Measurements from ENCODE around the gene ITPK1.

ITPK1 gene

GRCh38 chr14:93057586-93058280 lies 58.0 kb downstream of the ITPK1 start:
- no peak for DNase-seq

- DNase-seq = no peak
These were observed 58.7 kb downstream of the ITPK1 start for GRCh38 chr14:93056840-93057585.

- DNase-seq = peak in 1 of 2 donors; percentile 46
These were observed 59.4 kb downstream of the ITPK1 start for GRCh38 chr14:93056166-93056839.

DNA sequence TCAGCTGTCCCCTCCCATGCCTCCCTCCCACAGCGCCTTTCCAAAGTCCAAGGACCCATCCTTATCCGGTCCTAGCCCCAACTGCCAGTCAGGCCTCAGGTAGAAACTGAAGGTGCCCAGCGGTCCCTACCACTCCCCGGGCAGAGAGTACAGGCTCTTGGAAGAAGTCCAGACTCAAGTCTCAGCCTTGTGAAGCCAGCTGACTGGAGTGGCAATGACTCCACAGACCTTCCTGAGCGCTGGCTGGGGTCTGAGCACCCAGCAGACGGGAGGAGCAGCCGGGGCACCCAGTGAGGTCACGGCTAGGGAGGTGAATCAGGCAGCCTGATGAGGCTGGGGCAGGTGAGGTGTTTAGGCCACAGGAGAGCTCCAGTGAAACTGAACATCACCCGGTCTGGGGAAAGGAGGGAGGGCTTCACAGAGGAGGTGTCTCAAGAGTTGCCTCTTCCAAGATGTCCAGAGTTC lies 60.0 kb downstream of the ITPK1 start:
- no peak for DNase-seq

DNA sequence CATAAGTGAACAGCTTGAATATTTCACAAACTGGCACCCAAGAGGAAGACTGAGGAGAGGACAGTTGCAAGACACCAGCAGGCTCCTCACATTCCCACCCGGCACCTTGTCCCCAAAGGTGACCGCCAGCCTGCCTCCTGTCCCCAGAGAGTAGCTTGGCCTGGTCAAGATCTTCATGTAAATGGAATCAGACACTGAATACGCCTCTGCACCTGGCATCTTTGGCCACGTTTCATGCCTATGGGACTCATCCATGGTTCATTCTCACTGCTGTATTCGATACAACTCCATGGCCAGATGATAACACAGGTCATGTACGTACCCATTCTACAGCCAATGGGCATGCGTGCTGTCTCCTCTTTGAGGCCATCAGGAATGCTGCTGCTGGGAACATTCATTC lies 60.8 kb downstream of the ITPK1 start:
- DNase-seq = no peak

GRCh38 chr14:93054006-93054405 lies 61.7 kb downstream of the ITPK1 start:
- peak in 1 of 2 donors; percentile 12 for DNase-seq

DNA sequence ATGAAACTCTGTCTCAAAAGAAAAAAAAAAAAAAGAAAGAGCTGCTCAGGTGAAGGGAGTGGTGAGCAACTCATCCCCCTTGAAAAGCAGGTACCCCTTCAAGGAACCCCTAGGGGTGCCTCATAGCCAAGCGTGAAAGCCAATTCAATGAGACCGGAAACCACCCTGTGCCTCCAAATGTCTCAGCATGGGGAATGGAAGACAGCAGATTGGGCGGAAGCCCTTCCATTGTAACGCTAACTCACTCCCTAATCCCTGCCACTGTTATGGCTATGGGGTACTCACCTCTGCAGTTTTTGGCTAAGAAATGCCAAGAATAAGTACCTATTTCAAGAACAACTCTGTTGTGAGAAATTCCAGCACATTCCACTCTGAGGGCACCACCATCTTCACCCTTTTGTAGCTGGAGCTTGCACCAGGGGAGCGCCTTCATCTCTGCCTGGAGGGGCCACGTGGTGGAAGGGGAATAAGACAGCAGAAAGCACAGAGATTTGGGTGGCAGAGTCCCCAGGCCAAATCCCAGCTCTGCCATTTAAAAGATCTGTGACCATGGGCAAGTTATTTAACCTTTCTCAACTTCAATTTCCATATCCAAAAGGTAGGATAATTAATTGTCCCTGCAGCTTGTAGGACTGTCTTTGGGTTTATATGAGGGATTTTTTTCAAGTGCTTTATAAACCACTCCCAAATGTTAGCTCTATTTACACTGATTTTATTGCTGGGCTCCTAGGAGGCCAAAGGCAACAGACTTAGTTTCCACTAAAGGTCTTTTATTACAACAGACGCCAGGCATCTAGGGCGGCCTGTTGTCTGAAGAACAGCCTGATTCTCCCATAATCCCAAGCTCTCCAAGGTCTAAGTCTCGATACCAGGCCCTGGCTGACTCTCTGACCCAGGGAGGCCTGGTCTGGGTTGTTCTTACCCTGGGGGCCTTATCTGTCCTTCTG lies 63.9 kb downstream of the ITPK1 start:
- no peak for DNase-seq

- no peak for DNase-seq
These were observed 65.0 kb downstream of the ITPK1 start for GRCh38 chr14:93050761-93051160.

DNA sequence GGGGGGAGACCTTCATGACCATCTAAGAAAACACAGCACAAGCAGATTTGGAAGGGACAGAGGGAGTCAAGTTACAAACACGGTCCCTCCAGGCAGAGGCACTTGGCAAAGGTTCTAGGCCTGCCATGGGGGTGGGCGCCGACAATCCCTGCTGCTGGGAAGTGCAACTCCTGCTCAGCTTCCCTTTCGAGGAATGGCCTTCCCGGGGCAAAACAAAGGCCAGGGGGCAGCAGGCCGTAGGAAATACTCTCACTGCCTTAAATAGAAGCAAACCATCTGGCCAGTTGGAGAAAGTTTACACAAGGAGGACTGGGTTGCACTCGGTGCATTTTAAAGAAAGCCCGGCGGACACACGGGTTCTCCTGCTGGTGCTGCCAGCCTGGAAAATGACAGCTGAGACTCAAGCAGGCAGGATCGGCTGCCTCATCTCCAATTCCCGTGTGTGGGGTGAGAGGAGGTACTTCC lies 65.8 kb downstream of the ITPK1 start:
- DNase-seq = no peak

DNA sequence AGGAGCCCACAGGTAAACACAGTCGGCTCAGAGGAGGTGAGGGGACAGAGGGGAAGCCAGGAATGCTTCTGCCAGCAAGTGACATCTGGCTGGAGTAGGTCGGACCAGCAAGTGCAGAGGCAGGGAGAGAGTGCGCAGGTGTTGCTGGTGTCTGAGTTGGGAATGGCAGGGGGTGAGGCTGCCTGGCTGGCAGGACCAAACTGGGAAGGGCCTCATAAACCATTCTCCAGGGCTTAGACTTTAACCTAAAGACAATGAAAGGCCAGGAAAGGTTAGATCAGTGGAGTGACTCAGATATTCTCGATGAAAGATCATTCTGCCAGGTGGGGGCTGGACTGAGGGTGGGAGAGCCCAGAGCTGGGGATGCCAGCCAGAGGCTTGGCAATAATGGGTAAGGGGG lies 66.4 kb downstream of the ITPK1 start:
- no peak for DNase-seq

DNA sequence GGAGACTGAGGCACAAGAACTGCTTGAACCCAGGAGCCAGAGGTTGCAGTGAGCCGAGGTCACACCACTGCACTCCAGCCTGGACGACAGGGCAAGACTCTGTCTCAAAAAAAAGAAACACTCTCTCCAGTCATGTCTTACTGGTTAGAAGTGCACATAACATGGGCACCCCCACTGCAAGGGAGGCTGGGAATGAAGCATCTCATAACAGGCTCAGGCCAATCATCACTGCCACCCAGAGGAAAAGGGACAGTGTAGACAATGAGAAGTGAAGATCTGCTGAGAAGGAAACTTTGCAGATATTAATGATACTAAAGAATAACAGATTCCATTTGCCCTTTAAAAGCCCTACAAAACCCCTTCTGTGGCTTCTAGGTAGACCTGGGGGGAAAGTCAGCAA lies 66.9 kb downstream of the ITPK1 start:
- no peak for DNase-seq

DNA sequence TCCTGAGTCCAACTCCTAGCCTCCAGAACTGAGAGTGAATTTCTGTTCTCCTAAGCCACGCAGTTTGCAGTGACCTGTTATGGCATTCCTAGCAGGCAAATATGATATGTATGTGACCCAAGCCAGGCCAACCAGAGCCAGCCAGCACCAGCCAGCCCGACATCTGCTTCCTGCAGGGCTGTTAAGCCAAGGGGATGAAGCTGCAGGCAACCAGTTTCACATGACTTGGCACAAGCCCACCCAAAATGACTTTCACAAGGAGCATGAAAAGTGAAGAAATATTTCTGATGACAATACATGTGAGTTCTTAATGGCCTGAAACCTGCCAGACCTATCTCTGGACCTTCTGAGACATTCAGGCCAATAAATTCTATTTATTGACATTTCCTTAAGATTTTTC lies 68.1 kb downstream of the ITPK1 start:
- DNase-seq = no peak

DNA sequence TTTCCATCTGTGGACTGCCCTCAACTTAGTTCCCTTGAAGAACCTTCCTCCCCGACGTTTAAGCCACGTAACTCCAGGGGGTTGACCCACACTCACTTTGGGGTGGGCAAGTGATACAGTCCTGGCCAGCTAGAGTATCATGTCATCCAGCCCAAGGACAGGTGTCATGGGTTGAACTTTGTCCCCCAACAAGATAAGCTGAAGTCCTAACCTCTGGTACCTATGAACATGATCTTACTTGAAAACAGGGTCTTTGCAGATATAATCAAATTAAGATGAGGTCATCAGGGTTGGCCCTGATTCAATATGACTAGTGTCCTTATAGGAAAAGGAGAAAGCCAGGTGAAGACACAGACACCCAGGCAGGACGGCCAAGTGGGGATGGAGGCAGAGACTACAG lies 68.6 kb downstream of the ITPK1 start:
- no peak for DNase-seq

- DNase-seq = no peak
These were observed 69.0 kb downstream of the ITPK1 start for GRCh38 chr14:93046705-93047050.

GRCh38 chr14:93045965-93046704 lies 69.6 kb downstream of the ITPK1 start:
- DNase-seq = no peak

DNA sequence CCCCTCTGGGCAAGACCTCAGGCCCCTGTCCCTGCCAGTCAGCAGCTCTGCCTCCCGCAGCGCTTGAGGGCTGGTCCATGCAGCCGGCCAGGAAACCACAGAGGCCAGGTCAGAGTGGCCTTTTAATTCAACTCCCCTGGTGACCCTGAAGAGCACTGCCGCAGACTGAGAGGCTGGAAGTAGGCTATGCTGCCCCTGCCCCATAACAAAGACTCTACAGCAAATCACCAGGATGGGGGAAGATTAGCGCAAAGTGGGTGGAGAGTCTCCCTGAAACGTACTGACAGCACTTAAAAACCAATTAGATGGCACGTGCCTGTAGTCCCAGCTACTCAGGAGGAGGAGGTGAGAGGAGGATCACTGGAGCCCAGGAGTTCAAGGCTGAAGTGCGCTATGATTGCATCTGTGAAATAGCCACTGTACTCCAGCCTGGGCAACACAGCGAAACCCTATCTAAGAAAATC lies 70.5 kb downstream of the ITPK1 start:
- no peak for DNase-seq

GRCh38 chr14:93044556-93044955 lies 71.2 kb downstream of the ITPK1 start:
- peak in 1 of 2 donors; percentile 46 for DNase-seq

DNA sequence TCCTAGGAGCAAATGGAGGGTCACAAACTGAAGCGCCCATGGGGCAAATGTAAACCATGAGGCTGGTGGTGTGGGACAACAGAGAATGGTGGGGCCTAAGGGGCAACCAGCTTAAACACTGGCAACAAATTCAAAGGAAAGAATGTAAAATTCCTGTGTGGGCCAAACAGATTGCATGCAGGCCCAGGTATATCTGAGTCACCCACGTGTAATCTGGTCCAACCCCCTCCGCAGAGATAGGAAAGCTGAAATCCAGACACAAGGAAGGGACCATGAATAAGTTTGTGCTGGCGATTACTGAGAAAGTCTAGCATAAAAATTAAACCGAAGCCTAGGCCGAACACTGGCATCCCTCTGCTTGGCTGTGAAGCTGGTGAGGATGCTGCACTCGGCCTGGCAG lies 71.6 kb downstream of the ITPK1 start:
- no peak for DNase-seq

DNA sequence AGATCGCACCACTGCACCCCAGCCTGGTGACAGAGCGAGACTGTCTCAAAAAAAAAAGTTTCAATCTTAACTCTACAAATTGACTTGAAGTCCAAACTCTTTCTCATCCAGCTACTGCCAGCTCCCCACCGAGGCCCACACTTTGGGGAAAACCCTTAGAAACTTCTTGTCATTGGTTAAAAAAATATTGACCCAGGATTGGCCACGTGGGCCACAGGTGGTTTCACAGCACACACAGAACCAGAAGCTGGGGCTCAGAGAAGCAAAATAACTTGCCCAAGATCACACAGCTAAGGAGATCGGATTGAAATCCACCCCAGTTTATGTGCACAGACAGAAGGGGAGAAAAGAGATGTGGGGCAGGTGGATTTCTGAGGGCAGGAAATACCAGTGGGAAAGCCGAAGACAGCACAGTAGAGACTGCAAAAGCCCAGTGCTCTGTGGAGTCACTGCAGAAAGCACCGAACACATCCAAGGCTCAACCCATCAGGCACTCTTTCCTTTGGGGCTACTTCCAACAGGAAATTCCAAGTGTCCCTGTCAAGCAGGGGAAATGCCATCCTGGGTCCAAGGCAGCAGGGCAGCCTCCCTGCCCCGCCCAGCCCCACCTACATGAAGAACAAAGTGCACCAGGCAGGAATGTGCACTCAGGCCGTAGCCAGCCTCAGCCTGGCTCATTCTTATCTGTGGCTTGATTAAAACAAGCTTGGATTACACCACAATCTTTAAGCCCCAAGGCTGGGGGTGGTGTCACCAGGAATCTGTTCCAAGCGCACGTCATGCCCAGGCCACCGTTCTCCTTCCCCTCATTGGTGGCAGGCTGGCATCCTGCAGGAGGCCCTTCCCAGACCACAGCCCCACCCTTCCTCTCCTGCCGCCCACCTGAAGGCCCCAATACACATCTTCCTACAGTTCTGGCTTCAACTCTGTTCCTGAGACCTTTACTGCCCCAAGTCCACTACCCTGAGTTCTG lies 72.5 kb downstream of the ITPK1 start:
- no peak for DNase-seq

DNA sequence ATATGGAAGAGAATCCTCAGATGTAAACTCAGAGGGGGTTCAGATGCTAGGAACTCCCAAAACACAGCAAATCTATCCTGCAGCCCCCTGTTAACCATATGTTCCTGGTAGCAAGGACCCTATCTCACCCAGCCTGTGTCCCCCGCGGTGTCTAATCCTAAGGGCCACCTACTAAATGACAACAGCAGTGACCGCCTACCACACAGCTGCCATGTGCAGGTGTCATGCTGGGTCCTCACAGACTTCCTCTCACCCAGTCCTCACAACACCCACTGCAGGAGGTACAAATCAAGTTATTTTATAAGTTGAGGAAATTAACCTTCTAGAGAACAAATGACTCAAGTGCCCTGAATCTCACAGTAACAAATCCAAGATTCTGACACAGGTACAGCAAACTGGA lies 73.9 kb downstream of the ITPK1 start:
- DNase-seq = no peak

GRCh38 chr14:93040982-93041381 lies 74.7 kb downstream of the ITPK1 start:
- no peak for DNase-seq

All from CD4-positive, alpha-beta T cell treated with Interleukin-1 beta for 1 hour (primary cell).